Thyroid gland (tissue), 4 donors: Measurements from ENCODE around the gene CAMK1G. TPM values are rescaled to one million over a fixed set of nuclear protein-coding genes. Genes with fewer than 3 reads are reported as not detected.

Experiments
- DNase-seq, 2 donors: peaks; one replicate each; pipeline ENCODE4 v3.0.0-alpha.2; 2019
- H3K27ac ChIP-seq, 3 donors: fragments of 200-600 bp; sonication (generic); 1 replicate in 2 of 3; 2 replicates in 1 of 3; pipeline ENCODE4 v1.5.1; 2016 to 2019; ENCODE audit warnings: mild to moderate bottlenecking in 1 of 3, moderate library complexity in 1 of 3
- H3K27me3 ChIP-seq: fragments of 200-600 bp; sonication (generic); one replicate; pipeline ENCODE4 v1.5.1; 2019
- H3K36me3 ChIP-seq, 2 donors: fragments of 200-600 bp; sonication (generic); one replicate each; pipeline ENCODE4 v1.5.1; 2016 to 2019
- H3K4me1 ChIP-seq, 2 donors: fragments of 200-600 bp; sonication (generic); one replicate each; pipeline ENCODE4 v1.5.1; 2017 to 2019
- H3K4me3 ChIP-seq, 3 donors: fragments of 200-600 bp; sonication (generic); replicated peaks in 1 of 3; 1 replicate in 2 of 3; 2 replicates in 1 of 3; pipeline ENCODE4 v1.5.1; 2016; ENCODE audit warnings: mild to moderate bottlenecking in 1 of 3
- H3K9me3 ChIP-seq: fragments of 200-600 bp; sonication (generic); one replicate; pipeline ENCODE4 v1.5.1; 2017
- CTCF ChIP-seq, 6 experiments: fragments of 200-600 bp in 3 of 6; fragments of 450-650 bp in 3 of 6; sonication (generic) in 3 of 6; IDR thresholded peaks; one replicate each; pipeline ENCODE4 v1.5.1; 2016 to 2019; ENCODE audit warnings: antibody characterized with exemption in 6 of 6, mild to moderate bottlenecking in 2 of 6, inconsistent platforms in 1 of 6, moderate library complexity in 1 of 6
- POLR2A ChIP-seq, 2 donors: fragments of 450-650 bp; IDR thresholded peaks; one replicate each; pipeline ENCODE4 v1.6.1; 2017; ENCODE audit warnings: antibody characterized with exemption in 2 of 2, mild to moderate bottlenecking in 2 of 2, moderate library complexity in 1 of 2
- WGBS, 2 donors: methylation state at CpG; one replicate each; pipeline ENCODE4 v1.1.5; 2017; 5-methylcytosine and 5-hydroxymethylcytosine counted together
- intact Hi-C: fragments of 100-400 bp; cut with DNase I; formaldehyde crosslinking; loops from one replicate; pipeline ENCODE4 v1.15.1; 2023
- total RNA-seq, 4 donors: library from RNA; depleted of rRNA; stranded (reverse); fragments of >200 nt; gene quantifications; one replicate each; pipeline ENCODE4 v1.2.3, GENCODE V29; 2016

The CAMK1G gene
- total RNA-seq, 4 donors from 2014 or later = not detected

GRCh38 chr1:209648931-209649776 is 65.6 kb downstream of the CAMK1G start:
- Histone ChIP-seq H3K27ac (peak overlapping the region in 1 of 3 donors; percentile 44), H3K9me3 (no peaks in the 10 kb centered on the region), H3K4me3 (no peak overlapping the region), H3K27me3 (no peaks in the 10 kb centered on the region), H3K4me1 (peaks cover 15 to 65% of the 10 kb centered on the region in 2 donors), H3K36me3 (no peaks in the 10 kb centered on the region)
- DNase-seq = no peak
- whole genome bisulfite sequencing, 2 donors = 56 to 61% methylated on average over 6 of the region's 6 CpGs
- intact Hi-C loops = no loop called here
- TF ChIP-seq CTCF (IDR thresholded peaks at IDR 0.05) (no peak), POLR2A (IDR thresholded peaks at IDR 0.05) (no peak)

- no peak overlapping the region for H3K4me3 ChIP-seq
- DNase-seq = no peak
- no peaks in the 10 kb centered on the region for H3K36me3 ChIP-seq
- H3K27ac ChIP-seq = no peak overlapping the region
- WGBS, 2 donors = 61 to 63% methylated on average over 1 of the region's 1 CpG
- no peaks in the 10 kb centered on the region for H3K9me3 ChIP-seq
- no peaks in the 10 kb centered on the region for H3K27me3 ChIP-seq
- intact Hi-C loops = no loop called here
- peaks cover 15 to 63% of the 10 kb centered on the region in 2 donors for H3K4me1 ChIP-seq
- no peak for TF ChIP-seq POLR2A (IDR thresholded peaks at IDR 0.05)
- TF ChIP-seq CTCF (IDR thresholded peaks at IDR 0.05) = no peak
These were observed 66.9 kb downstream of the CAMK1G start for GRCh38 chr1:209650454-209650853.

- no peak overlapping the region for H3K4me3 ChIP-seq
- WGBS, 2 donors = 69 to 84% methylated on average over 5 of the region's 5 CpGs
- no peak for DNase-seq
- H3K4me1 ChIP-seq = peaks cover 15 to 63% of the 10 kb centered on the region in 2 donors
- no peak overlapping the region for H3K27ac ChIP-seq
- no peaks in the 10 kb centered on the region for H3K27me3 ChIP-seq
- no peaks in the 10 kb centered on the region for H3K36me3 ChIP-seq
- intact Hi-C loops = no loop called here
- H3K9me3 ChIP-seq = no peaks in the 10 kb centered on the region
- no peak for TF ChIP-seq POLR2A (IDR thresholded peaks at IDR 0.05)
- no peak for TF ChIP-seq CTCF (IDR thresholded peaks at IDR 0.05)
These were observed 67.6 kb downstream of the CAMK1G start for GRCh38 chr1:209651138-209651587.

- TF ChIP-seq CTCF (IDR thresholded peaks at IDR 0.05) (no peak), POLR2A (IDR thresholded peaks at IDR 0.05) (no peak)
- 63 to 68% methylated on average over 13 of the region's 14 CpGs for WGBS, 2 donors
- no peaks in the 10 kb centered on the region for H3K36me3 ChIP-seq
- peak within 1 kb of the TSS; percentile 62 to 84 (median 78) for H3K27ac ChIP-seq
- H3K4me3 ChIP-seq = no peak within 1 kb of the TSS
- peaks cover 15 to 59% of the 10 kb centered on the region in 2 donors for H3K4me1 ChIP-seq
- peak in 1 of 2 donors; percentile 23 for DNase-seq
- H3K9me3 ChIP-seq = no peaks in the 10 kb centered on the region
- H3K27me3 ChIP-seq = no peaks in the 10 kb centered on the region
- intact Hi-C loops = no loop called here
These were observed 68.7 kb downstream of the CAMK1G start, which contains the start of gene LAMB3 for GRCh38 chr1:209652121-209652735. TSS of gene LAMB3 (minus strand) at chr1:209652425. CDS start at chr1:209650944, 1,481 bp downstream.
